ENCODE results near the gene TNFRSF14. TPM values are rescaled to one million over a fixed set of nuclear protein-coding genes. Genes with fewer than 3 reads are reported as not detected.

TNFRSF14 gene
- total RNA-seq, 1 donor from 2014 or later: 6.5 TPM

DNA sequence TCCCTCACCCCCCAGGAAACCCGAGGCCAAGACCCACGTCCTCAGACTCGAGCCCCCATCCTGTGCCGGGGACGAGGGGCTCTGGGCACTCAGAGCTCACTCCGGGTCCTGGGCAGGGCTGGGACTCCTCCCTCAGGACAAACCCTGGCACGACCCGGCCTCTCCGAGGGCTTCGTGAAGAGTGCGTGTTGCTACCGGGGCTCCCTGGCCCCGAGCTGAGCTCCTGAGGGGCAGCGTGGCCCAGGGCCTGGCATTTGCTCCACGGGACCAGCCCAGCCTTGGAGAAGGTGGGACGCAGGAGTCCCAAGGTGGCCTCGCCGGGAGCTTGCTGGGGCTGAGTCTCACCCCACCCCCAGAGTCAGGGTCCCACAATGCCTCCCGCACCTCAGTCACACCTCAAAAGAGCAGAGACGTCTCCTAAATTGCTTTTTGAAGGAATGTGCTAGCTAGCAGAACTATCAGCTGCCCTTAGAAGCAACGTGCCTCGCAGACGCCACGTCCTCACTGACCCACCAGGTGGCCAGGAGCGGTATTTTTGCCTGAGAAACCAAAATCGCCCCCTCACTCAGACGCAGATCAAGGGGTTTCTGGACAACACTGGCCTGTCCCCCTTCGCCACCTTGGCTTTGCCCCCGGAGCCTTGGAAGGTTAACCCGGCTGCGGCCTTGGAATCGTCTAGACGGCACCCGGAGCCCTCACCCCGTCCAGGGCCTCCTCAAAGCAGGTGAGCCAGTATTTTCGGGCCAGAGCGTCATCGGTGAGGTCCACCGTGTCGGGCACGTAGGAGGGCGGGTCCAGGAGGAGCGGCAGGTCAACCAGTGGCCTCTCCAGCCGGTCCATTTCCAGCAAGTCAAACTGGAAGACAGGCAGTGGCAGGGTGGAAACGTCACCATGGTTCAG lies 41.1 kb upstream of the TNFRSF14 start:
- Mint-ChIP-seq H3K27me3 (ENCODE audit: unreplicated experiment) (no peaks in the 10 kb centered on the region), H3K4me1 (ENCODE audit: unreplicated experiment) (no peaks in the 10 kb centered on the region), H3K4me3 (ENCODE audit: unreplicated experiment) (no peak overlapping the region), H3K9me3 (ENCODE audit: unreplicated experiment) (no peaks in the 10 kb centered on the region), H3K36me3 (ENCODE audit: unreplicated experiment) (peaks cover 21% of the 10 kb centered on the region), H3K27ac (ENCODE audit: unreplicated experiment) (no peak overlapping the region)
- DNase-seq (ENCODE audit: extremely low spot score, unreplicated experiment): no peak
- TF ChIP-seq, protein P1, sequence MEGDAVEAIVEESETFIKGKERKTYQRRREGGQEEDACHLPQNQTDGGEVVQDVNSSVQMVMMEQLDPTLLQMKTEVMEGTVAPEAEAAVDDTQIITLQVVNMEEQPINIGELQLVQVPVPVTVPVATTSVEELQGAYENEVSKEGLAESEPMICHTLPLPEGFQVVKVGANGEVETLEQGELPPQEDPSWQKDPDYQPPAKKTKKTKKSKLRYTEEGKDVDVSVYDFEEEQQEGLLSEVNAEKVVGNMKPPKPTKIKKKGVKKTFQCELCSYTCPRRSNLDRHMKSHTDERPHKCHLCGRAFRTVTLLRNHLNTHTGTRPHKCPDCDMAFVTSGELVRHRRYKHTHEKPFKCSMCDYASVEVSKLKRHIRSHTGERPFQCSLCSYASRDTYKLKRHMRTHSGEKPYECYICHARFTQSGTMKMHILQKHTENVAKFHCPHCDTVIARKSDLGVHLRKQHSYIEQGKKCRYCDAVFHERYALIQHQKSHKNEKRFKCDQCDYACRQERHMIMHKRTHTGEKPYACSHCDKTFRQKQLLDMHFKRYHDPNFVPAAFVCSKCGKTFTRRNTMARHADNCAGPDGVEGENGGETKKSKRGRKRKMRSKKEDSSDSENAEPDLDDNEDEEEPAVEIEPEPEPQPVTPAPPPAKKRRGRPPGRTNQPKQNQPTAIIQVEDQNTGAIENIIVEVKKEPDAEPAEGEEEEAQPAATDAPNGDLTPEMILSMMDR (IDR thresholded peaks at IDR 0.05): no peak

DNA sequence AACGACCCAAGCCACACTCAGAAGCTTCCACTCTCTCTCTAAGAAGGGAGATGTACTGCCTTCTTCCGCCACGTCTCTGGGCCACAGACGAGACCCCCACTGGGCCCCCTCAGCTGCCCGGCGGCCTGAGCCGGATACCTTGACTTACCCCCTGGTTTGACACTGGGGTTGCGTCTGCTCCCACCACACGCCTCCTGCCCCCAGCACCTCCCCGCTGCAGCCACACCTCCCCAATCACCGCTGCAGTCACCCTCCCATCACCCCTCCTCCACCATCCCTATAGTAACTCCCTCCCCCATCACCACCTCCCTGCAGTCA lies 40.4 kb upstream of the TNFRSF14 start:
- H3K27me3 Mint-ChIP-seq (ENCODE audit: unreplicated experiment): no peaks in the 10 kb centered on the region
- no peaks in the 10 kb centered on the region for H3K4me1 Mint-ChIP-seq (ENCODE audit: unreplicated experiment)
- TF ChIP-seq, protein P1 (IDR thresholded peaks at IDR 0.05): no peak
- H3K4me3 Mint-ChIP-seq (ENCODE audit: unreplicated experiment): no peak overlapping the region
- H3K9me3 Mint-ChIP-seq (ENCODE audit: unreplicated experiment): no peaks in the 10 kb centered on the region
- no peak overlapping the region for H3K27ac Mint-ChIP-seq (ENCODE audit: unreplicated experiment)
- peaks cover 22% of the 10 kb centered on the region for H3K36me3 Mint-ChIP-seq (ENCODE audit: unreplicated experiment)
- DNase-seq (ENCODE audit: extremely low spot score, unreplicated experiment): no peak

DNA sequence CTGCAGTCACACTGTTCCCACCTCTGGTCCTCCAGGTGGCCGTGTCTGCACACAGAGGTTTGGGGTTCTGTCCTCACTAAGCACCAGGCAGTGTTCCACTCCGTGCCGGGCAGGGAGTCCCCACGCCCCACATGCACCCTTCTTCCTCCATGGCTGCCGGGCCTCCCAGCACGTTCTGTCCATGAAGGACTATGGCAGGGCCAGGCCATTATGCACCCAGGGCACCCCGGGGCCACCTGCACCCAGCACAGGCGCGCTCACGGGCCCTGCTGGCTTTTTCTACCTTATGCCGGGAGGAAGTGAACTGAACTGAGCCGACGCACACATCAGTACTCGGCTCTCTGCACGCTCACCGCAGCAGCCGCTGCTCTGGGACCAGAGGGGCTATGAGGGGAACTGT lies 40.0 kb upstream of the TNFRSF14 start:
- Mint-ChIP-seq H3K27ac (ENCODE audit: unreplicated experiment) (no peak overlapping the region), H3K27me3 (ENCODE audit: unreplicated experiment) (no peaks in the 10 kb centered on the region), H3K9me3 (ENCODE audit: unreplicated experiment) (no peaks in the 10 kb centered on the region), H3K4me1 (ENCODE audit: unreplicated experiment) (no peaks in the 10 kb centered on the region), H3K4me3 (ENCODE audit: unreplicated experiment) (no peak overlapping the region), H3K36me3 (ENCODE audit: unreplicated experiment) (peaks cover 26% of the 10 kb centered on the region)
- no peak for DNase-seq (ENCODE audit: extremely low spot score, unreplicated experiment)
- TF ChIP-seq, protein P1 (IDR thresholded peaks at IDR 0.05): no peak

DNA sequence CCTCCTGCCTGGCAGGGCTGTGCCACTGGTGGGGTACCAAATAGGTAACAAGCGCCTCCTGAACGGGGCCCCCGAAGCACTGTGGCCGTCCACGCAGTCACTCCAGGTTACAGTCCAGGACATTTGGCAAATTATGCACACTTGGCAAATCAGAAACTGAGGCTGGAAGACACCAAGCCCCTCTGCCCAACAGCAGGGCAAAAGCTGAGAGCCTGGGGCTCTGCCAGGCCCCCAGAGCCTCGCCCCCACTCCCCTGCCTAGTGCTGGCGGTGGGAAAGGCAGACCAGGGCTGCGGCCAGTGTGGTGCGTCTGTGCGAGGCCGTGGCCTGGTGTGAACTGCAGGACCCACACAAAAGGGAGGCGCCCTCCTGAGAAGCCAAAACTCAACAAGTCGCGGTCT lies 39.2 kb upstream of the TNFRSF14 start:
- DNase-seq (ENCODE audit: extremely low spot score, unreplicated experiment): no peak
- no peak overlapping the region for H3K4me3 Mint-ChIP-seq (ENCODE audit: unreplicated experiment)
- no peaks in the 10 kb centered on the region for H3K9me3 Mint-ChIP-seq (ENCODE audit: unreplicated experiment)

DNA sequence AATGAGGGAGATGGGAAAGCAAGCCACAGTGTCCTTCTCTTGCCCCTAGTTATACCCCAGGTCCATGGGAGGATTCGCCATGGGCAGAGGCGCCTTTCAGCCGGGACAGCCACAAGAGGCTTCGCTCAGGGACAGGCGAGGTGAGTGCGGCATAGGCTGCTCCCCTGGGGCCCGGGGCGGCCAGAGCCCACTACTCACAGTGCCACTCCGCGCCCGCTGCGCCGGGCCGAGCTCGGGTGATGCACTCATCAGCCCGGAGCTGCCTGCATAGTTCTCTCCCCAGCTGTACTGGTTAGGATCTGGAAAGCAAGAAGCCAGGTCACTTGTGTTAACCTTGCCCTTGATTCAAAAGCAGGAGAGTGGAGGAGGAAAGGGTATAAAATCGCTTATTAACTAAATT lies 38.2 kb upstream of the TNFRSF14 start:
- DNase-seq (ENCODE audit: extremely low spot score, unreplicated experiment): no peak
- H3K4me3 Mint-ChIP-seq (ENCODE audit: unreplicated experiment): no peak overlapping the region
- H3K36me3 Mint-ChIP-seq (ENCODE audit: unreplicated experiment): peaks cover 23% of the 10 kb centered on the region
- no peaks in the 10 kb centered on the region for H3K27me3 Mint-ChIP-seq (ENCODE audit: unreplicated experiment)
- no peaks in the 10 kb centered on the region for H3K4me1 Mint-ChIP-seq (ENCODE audit: unreplicated experiment)
- TF ChIP-seq, protein P1 (IDR thresholded peaks at IDR 0.05): no peak
- no peak overlapping the region for H3K27ac Mint-ChIP-seq (ENCODE audit: unreplicated experiment)
- H3K9me3 Mint-ChIP-seq (ENCODE audit: unreplicated experiment): no peaks in the 10 kb centered on the region

More for the DNA sequence above, 39.2 kb upstream of the TNFRSF14 start:
- Mint-ChIP-seq H3K27ac (ENCODE audit: unreplicated experiment) (no peak overlapping the region), H3K4me1 (ENCODE audit: unreplicated experiment) (no peaks in the 10 kb centered on the region), H3K36me3 (ENCODE audit: unreplicated experiment) (peaks cover 26% of the 10 kb centered on the region), H3K27me3 (ENCODE audit: unreplicated experiment) (no peaks in the 10 kb centered on the region)
- TF ChIP-seq, protein P1 (IDR thresholded peaks at IDR 0.05): no peak
